Stimulated activated CD4-positive, alpha-beta T cell treated with anti-CD3 and anti-CD28 coated beads, Interleukin-12 subunit alpha, Interleukin-12 subunit beta, amount 100 ng/mL, for 48 hours (primary cell): ENCODE results near the gene TSEN15.

ENCODE experiments used
- DNase-seq, 3 donors: peaks; one replicate each; pipeline ENCODE4 v3.0.0-alpha.2; 2020; ENCODE audit warnings: low read depth in 2 of 3, low spot score in 1 of 3

Gene TSEN15

GRCh38 chr1:184052194-184052559 lies 647 bp downstream of the TSEN15 start:
- DNase-seq = no peak

- DNase-seq = no peak
Measured at GRCh38 chr1:184052750-184053149, 1.2 kb downstream of the TSEN15 start.

DNA sequence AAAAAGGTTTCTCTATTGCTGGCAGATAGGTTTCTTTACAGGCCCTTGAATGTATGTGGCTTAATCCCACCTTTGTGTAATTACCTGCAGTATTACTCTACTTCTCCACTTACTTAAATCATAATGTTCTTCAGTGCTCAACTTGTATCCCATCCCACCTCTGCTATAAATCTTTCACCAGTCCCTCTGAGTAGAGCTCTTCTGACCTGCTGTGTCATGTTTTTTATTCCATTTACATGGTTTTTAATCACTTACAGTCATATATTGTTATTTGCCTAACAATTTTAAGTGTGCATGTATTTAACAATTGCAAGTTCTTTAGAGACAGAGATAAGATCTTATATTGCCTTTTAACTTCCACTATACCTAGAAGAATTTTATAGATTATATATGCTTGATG lies 2.4 kb downstream of the TSEN15 start:
- DNase-seq = no peak

DNA sequence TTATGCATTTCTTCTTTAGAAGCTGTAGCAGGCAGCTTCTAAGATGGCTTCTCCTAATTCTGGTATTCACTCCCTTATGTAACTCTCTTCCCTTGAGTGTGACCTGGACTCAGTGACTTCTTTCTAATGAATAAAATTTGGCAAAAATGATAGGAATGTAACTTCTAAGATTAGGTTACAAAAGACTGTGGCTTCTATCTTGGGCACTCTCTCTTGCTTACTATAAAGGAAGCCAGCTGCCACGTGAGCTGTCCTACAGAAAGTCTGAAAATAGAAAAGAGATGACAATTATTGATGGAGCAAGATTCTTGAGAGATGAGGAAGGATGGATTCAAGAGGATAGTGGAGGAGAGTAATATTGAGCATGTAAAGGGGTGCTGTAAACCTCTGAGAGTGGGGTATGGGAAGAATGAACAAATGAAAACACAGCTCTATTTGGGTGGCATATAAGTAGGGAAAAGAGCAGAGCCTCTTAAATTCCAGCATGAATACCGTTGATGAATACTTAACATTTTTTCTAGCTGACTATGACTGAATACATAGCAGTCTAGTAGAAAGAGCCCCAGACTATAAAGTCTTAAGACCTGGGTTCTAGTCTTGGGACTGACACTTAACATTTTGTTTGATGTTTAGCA lies 5.5 kb downstream of the TSEN15 start:
- no peak for DNase-seq

GRCh38 chr1:184059887-184060286 lies 8.4 kb downstream of the TSEN15 start:
- DNase-seq = no peak

- DNase-seq = no peak
Measured at GRCh38 chr1:184060316-184060715, 8.8 kb downstream of the TSEN15 start.

GRCh38 chr1:184061396-184062003 lies 10.0 kb downstream of the TSEN15 start:
- no peak for DNase-seq

GRCh38 chr1:184062640-184063286 lies 11.2 kb downstream of the TSEN15 start:
- no peak for DNase-seq

DNA sequence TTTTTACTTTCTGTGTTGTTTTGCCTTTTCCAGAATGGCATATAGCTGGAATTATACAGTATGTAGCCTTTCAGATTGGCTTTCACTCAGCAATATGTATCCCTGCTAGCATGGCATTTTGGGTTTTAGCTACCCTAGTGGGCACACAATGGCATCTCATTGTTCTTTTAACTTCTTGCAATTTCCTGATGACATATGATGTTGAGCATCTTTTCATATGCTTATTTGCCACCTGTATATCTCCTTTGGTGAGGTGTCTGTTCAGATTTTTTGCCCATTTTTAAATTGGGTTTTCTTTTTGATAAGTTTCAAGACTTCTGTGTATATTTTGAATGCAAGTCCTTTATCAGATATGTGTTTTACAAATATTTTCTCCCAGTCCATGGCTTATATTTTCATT lies 14.0 kb downstream of the TSEN15 start:
- no peak for DNase-seq

- DNase-seq = no peak
Measured at GRCh38 chr1:184068354-184068753, 16.8 kb downstream of the TSEN15 start.

DNA sequence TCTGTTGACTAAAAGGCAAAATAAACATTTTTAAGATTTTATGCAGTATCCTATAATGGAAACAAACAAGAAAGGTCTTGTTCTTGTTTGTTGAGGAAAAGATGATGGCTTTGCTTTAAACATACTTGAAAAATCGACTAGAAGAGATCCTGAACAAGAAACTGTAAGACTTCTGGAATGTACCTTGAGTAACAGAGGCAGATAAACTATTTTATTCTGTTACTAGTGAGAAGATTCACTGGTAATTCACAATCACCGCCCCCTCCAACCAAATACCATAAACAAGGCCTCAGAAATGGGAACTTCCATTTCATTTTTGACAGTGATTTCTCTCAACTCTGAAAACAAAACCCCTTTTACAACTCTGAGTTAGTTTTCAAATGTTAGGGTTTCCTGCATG lies 18.1 kb downstream of the TSEN15 start:
- DNase-seq = no peak

DNA sequence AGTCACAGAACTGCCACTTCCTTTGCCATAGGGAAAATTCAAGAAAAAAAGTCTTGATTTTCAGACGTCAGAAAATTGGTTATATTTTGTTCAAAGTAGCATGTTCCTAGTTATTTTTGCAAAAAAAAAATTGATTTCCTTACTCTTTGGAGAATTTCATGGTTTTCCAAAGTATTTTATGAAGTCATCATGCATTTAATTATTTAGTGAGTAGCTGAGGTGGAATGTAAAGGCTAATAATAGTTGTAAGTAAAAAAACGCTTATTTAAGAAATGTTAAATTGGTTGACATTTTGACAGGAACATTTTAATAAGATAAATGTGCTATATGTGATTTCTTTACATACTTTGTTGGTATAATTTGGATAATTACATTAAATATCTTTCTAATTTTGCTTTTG lies 20.8 kb downstream of the TSEN15 start:
- DNase-seq = no peak

DNA sequence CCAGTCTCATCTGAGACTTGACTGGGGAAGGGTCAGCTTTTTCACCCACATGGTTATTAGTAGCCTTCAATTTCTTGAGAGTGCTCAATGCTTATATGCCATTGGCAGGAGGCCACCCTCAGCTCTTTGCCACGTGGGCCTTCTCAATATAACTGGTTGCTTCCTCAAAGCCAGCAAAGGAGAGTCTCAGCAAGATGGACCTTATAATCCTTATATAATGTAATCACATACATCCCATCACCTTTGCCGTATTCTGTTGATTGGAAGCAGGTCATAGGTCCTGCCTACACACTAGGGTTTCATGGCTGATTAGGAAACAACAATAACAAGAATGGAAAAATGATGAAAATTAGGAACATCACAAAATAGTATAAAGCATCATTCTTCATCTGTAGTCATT lies 22.9 kb downstream of the TSEN15 start:
- no peak for DNase-seq

DNA sequence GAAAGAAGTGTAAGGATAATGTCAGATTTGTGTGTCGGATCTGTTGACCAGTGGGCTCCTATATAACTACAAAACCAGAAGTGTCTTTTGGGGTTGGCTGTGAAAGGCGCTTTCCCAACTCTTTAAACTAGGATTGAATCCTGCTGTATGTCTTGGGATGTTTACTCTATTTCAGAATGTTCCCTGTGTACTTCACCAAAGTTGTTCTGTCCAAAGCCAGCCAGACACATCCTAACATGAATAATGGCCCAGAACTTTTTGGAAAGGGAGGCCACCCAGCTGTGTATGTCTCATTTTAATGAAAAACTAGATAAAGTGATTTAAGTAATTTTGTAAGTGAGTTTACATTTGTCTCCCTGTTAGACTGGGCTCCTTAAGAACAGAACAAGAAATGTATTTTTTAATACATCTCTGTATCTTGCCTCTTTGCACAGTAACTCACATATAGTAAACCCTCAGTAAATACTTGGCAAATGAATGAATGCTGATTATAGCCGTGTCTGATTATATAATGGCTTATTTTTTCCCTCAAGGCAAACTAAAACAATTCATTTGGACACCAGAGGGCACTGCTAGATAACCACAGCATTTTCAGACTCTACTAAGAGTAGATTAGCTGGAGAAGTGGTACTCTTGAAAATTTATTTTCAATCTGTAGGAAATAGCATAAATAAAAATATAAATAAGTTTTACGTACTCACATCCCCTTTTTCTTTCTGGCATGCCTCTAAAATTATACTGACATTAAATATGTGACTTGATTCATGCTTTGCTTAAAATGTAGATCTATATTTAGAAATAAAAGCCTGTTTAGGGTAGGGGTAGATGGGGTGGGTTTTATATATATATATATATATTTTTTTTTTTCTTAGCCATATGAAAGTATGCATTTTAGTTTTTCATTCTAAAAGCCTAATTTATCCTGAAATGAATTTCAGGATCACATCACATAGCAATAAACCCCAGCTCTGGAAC lies 23.8 kb downstream of the TSEN15 start:
- peak in 1 of 3 donors; percentile 33 for DNase-seq

- no peak for DNase-seq
Measured at GRCh38 chr1:184078564-184079249, 27.2 kb downstream of the TSEN15 start.

- DNase-seq = no peak
Measured at GRCh38 chr1:184080309-184080708, 28.8 kb downstream of the TSEN15 start.

GRCh38 chr1:184082541-184083415 lies 31.2 kb downstream of the TSEN15 start:
- DNase-seq = no peak

GRCh38 chr1:184085667-184086066 lies 34.1 kb downstream of the TSEN15 start:
- DNase-seq = no peak

DNA sequence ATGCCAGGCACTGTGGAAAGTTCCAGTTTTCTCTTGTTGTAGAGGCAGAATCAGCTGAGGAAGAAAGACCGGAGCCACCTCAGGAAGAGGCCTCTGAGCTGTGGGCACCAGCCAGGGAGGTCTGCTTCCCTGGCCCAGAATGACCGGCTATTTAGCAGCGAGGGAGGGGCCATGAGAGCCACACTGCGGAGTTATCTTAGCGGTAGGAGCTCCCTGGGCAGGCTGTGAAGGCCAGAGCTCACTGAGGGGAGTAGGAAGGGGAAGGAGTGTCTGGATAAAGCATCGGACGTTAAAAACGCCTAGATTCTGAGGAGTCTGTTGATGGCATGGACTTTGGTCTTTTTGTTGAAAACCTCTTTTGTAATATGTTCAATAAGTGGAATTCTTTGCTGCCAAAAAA lies 36.5 kb downstream of the TSEN15 start:
- DNase-seq = no peak

DNA sequence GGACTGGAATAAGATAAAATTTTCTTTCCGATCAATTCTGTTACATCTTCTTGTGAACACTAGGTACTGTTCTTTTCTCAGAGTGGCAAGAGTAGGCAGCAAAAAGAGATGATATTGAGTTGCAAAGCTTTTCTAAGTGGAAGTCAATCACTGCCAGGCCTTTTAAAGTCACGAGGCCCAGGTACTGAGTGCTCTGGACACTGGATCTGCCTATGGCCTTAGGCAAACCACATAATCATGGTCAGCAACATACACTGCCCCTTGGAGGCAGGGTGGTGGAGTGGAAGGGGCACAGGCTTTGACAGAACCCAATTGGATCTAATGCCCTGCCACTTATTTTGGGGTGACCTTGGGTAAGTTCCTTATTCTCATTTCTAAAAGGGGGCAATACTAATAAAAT lies 41.5 kb downstream of the TSEN15 start:
- no peak for DNase-seq
